HG03354 (cell line): Measurements from ENCODE around the gene CCL1.

ENCODE experiments used
- ATAC-seq: cut with Tn5 transposase; IDR thresholded peaks from one replicate; pipeline ENCODE4 v1.9.1; 2021; ENCODE audit warnings: mild to moderate bottlenecking; ENCODE audit not compliant: unreplicated experiment, poor library complexity, severe bottlenecking

CCL1 gene, protein sequence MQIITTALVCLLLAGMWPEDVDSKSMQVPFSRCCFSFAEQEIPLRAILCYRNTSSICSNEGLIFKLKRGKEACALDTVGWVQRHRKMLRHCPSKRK

DNA sequence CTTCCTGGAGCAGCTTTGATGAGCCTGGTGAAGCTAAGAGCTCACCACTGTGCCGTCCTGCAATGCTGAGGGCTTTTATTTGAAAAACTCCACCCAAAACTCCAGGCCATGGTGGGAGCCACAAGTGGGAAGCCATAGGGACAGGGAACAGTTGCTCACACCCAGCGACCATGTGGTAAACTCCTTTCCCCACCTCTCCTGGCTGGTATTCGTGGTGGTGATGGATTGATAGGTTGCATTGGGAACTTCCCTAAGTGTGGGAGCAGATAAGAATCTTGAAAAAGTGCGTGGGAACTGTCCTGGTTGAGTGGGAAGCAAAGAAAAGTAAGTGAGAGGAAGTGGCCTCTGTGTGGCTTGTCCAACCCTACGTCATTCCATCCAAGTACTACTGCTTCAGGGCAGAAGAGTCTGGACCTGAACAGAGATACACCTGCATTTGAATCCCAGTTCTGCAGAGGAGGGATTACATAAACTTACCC, at the start of gene CCL1:
Gene CCL1, minus strand, starts transcription at position 51 of the 479 bp plus-strand sequence. CDS start 72 bp downstream, outside the sequence.
- no peak for ATAC-seq

DNA sequence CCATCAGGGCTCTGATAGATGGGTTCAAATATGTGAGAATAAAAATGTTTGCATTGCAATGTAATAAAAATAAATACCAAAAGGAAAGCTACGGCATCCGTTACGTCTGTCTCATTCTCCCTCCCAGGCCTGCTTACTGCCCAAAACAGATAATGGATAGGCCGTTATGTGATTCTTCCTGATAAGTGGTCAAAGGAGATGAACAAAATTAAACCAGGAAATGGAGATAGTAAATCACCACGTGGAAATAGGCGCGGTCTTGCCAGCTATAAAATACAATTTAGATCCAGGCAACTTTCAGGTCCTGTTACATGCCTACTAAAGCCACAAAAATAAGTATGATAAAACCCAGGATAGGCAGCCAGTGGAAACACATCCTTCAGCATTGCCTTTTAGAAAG, 49.5 kb upstream of the CCL1 start:
- ATAC-seq: no peak

DNA sequence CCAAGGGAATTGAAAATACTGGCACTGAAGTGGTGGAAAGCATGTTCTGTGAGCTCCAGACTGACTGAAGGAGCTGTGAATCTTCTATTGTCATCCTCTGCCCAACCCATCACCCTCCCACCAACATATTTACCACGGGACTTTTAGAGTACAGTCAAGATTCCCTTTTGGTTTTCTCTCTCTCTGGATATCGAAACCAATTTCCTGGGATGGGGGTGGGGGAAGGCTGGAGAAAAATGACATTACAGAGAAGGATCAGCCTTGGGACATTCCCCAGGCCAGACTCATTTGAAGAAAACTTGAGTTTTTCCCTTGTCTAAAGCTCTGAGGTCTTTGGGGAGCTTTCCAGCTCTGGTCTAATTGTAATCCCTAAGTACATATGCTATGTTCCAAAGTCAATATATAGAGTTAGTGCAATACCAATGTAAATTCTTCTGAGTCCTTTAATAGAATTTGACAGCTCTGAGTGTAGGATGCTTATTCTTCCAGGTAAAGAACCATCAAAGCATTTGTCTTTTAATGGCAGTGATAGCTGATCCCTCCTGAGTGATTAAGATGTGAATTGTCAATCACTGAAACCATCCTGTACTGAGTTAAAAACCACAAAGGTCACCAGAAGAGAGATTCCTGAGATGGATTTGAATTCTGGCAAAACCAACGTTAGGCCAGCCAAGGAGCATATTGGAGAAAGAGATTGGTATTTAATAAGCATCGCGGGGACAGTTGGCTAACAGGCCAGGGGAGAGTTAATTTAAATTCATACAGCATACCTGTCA, 48.8 kb upstream of the CCL1 start:
- ATAC-seq: no peak

DNA sequence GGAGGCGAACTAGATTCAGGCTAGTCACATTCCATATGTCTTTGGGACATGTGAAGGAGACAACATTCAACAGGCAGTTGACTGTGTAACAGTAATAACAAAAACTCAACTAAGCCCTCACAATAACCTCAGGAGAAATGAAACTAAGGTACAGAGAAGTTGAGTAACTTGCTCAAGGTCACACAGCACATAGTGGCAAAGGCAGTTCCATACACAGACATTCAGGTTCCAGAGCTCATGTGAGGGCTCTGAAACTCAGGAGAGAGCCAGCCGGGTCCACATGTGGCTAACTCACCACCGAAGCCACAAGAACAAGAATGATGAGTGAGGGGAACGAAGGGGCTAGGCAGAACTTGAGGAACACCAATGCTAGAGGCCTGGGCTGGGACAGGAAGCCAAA, 46.3 kb upstream of the CCL1 start:
- no peak for ATAC-seq

DNA sequence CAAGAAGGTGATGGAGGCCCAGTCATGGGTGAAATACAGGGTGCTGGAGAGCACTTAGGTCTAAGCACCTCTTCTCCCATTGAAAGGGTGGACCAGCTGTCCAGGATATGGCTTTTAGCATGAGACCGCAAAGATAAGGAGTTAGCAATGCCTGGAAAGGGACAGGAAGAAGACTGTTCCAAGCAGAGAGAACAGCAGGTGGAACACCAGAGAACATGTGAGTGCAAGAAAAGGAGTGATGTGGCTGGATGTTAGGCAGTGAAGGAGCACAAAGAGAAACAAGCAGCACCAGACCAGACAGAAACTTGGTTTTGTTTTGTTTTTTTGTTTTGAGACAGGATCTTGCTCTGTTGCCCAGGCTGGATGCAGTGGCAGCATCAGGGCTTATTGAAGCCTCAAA, 45.4 kb upstream of the CCL1 start:
- no peak for ATAC-seq

DNA sequence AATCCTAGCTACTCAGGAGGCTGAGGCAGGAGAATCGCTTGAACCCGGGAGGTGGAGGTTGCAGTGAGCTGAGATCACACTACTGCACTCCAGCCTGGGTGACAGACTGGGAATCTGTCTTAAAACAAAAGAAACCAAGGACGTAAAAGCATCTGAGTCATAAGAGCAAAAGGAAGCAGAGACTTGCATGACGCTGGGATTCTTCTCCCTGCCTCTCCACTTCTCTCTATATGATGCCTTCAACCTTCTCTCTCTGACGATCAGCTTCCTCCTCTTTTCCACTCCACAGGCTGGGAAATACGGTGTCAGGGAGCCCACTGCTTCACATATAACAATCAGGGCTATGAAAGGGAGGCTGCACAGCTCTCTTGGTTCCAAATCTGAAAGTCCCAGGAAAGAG, 43.2 kb upstream of the CCL1 start:
- no peak for ATAC-seq

DNA sequence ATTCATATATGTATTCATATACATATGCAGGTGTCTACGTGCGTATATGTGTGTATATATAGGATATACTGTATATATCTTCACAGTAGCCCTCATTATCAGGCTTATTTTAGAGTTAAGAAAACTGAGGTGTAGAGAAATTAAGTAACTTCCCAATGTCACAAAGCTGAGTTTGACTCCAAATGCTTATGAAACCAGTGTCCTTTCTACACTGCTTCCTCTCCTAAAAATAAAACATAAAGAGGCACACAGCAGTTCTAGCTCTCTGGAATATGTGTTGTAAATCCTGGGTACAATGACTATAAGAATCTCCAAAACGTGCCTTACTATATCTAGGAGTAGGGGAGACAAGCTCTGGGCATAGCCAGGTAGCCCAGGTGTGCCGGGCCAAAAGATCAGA, 40.0 kb upstream of the CCL1 start:
- no peak for ATAC-seq

DNA sequence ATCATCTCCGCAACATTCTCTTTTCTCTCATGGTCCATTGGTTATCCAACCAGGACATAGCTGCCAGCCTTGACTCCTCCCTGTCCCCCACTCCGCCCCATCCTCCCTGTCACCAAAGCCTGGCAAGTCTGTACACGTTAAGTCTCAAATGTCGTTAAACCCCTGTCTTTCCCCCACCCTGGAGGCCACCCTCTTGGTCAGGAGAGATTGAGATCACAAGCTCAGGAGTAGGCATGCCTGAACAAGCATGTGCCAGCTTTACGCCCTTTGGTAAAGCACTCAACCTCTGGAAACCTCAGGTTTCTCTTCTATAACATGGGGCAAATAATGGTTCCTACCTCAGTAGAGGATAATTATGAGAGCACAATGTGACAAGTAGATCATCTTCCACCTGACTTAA, 38.1 kb upstream of the CCL1 start:
- ATAC-seq: no peak

DNA sequence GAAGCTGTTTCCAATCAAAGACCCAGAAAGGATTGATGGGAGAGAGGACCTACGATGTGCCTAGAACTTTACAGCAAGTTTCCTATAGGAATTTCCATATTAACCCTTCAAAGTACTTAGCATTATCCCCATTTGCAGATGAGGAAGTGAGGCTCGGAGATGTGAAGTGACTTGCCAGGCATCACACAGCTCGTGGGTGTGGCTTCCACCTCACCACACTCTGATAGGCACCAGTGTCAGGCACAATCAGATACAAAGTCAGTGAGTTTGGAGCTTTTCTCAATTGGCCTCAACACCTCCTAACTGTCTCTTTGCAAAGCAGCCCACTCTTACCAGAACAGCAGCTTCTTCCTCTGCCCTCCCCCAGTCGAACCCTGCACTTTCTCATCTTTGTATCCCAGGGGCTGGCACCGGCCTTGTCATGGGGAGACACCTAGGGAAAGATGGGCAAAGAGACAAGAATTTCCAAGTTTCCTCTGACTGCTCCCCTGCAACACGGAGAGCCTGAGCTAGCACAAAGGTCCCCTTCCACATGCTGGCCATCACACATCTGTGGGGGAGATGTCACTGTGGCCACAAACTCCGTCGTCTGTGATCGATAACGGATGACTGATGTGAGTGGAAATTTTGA, 37.4 kb upstream of the CCL1 start:
- no peak for ATAC-seq

DNA sequence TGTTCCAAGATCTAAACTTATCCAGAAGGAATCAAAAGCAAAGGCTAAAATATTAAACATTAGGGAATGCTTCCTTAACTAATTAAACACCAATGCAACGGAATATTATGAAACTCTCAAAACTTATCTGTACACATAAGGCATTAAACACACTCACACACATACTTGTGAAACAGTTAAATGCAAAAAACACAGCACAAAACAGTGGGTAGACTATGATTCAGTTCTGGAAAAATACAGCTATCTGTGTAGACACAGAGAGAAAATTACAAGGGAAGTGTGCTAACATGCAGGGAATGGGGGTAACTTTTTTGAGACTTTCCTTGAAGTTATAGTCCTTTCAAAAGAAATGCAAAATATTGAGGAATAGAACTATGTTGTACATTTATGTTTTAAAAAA, 36.7 kb upstream of the CCL1 start:
- no peak for ATAC-seq

DNA sequence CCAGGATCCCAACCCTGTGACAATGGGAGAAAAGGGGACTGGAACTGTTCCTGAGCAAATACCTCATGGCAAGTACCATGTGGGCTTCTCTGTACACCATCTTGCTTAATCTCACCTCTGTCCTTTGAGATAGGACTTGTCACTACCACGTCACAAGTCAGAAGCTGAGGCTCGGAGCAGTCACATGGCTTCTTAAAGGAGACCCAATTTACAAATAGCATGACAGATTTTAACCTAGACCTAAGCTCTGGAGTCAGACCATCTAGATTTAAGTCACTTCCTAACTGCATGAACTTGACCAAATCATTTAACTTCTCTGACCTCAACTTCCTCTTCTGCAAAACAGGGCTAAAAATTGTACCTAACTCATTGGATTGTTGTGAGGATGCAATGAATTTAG, 36.0 kb upstream of the CCL1 start:
- ATAC-seq: no peak

DNA sequence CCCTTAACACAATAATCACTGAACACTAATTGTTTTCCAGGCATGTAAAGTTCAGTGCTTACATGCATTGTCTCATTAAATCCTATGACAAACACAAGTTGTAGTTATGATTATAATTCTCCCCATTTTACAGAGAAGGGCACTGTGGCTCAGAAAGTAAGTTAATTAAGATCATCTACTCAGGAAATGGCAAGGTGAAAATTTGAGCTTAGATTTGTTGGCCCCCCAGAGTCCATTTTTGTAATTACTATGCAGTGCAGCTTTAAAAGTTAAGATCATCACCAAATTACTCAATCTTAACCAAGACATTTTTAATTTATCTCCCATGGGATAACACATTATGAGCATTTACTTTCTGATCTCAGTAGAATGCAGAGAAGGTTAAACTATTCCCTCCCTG, 34.2 kb upstream of the CCL1 start:
- ATAC-seq: no peak

DNA sequence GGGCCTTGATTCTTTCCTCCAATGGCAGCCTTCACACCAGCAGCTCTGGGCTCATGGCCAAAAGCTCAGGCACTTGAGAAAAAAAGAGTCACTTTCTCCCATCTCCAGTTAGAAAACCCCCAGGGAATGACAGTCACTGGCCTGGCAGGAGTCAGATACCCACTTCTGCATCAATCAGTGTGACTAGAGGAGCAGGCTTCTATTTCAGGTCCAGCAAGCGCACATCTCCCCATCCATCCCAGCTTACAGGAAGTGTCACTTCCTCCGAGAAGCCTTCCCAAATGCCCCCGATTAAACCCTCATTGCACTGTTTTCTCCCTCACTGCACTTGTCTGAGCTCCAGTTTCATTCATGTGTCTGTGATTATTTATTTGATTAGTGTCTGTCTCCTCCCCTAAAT, 30.4 kb upstream of the CCL1 start:
- ATAC-seq: no peak

DNA sequence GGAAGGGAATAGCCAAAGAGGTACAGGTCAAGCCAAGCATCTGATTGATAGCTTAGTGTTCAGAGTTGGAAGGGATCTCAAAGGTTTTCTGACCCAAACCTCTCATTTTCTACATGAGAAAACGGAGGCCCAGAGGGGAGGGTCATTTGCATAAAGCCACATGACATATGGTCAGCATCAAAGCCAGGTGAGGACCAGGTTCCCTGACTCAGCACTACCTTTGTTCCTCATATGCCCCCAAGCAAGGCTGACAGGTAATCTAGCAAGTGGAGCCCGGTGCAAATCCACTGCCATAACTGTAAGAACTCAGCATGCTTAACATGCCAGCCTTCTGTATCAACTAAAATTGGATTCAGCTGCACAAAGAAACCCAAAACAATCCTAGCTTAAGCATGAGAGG, 28.2 kb upstream of the CCL1 start:
- no peak for ATAC-seq

DNA sequence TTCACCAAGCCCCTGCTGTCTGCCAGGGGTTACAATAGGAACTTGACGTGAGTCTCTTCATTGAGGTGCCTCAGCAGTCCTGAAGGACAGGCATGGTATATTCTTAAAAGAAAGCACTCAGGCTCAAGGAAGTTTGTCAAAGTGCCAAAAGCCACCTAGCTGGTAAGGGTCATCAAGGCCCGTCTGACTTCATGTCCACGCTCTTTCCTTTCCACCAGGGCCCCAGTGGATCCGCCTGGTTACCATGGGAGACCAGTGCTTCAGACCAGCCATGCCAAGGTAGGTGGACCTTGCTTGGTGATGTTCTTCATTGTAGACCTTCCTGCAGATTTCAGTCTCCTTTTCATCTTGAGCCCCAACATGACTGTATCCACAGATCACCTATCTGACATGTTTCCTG, 27.6 kb upstream of the CCL1 start:
- ATAC-seq: no peak

DNA sequence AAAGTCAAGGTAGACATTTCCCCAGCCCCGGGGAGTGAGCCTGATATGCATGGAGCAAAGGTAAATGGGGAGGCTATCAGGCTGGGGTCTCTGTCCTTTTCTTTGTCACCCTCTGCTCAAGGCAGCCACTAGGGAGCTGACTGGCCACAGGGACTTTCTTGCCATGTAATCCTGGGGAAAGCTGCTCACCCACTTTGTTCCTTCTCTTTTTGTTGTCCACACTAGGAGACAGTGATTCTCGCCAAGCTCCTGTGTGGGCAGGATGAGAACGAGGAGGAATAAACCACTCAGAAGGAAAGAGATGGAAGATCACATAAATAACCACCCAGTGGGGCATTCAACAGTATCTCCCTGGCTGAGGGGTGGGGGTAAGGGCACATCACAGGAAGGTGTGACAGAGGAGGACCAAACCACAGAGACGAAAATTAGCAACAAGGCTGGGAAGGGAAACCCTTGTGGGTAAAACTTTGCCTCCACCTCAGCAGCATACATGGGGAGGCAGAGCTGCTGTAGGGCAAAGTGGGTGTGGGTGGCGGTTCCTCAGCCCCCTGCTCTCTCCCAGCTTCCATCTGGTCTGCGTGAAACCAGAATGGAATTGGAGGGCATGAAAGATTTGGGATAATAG, 26.2 kb upstream of the CCL1 start:
- no peak for ATAC-seq

DNA sequence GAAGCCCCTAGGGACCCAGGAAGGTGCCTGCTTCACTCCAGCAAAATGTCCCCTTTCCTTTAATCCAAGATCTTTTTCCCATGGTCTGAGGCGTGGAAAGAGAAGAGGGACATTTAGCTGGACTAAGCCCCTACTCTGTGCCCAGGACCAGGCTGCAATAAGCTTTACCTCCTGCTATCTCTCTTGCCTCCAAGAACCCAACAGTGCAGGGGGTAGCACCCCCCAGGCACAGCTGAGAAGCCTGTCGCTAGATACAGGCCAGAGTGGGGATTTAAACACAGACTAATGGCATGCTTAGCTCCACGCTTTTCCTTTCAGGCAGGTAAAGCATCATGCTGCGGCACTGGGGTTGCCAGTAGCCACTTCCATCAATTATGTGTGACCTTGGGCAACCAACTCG, 24.5 kb upstream of the CCL1 start:
- ATAC-seq: no peak

DNA sequence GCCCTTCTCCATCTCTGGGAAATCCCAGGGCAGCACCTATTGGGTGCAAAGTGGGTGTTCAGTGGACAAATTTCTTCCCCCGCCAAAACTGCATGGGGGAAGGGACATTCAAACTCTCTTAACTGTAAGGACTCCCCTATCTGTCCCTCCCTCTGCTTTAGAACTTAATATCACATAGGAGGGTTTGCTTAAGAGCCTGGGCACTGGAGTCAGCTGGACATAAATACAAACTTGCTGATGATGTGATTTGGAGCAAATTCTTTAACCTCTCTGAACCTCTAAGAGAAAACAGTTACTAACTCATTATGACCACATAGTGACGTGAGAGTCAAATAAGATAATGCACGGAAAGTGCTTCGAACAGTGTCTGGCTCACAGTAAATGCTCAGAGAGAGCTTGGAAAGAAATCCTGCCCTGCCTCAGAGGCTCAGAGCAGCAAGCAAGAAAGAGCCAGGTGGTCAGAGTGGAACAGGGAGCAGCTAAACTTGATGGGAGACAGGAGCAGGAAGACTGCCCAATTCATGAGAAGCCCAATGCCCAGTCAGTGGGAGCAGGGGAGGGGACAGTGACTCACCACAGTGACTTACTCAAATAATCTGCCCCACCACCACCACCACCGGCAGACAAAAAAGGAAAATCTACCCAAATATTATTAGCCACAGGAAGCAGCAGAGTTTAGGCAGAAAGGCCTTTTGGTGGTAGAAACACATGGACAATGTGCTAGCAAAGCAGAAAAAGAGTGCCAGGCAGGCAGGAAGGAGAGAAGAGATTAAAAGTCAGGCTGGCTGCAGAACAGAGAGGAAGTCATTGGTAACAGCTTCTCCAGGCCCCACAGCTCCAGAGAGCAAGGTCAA, 23.9 kb upstream of the CCL1 start:
- ATAC-seq: no peak

DNA sequence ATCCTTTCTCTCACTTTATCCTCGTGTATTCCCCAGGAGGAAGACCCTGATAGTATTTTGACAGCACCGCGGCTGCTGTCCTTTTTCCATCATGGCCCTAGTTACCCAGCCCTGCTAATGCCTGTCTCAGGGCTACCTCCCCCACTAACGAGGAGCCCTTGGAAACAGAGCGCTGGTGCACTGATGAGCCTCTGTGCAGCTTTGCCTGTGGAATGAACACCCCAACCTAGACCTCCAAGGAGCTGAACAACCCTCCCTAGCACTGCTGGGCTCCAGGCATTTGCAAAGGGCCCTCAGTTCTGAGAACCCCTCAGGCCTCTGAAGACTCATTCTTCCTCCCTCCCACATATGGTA, 23.3 kb upstream of the CCL1 start:
- no peak for ATAC-seq
